Measurements from ENCODE around the gene NKD2.

NKD2 gene

GRCh38 chr5:1068895-1069719, 60.5 kb downstream of the NKD2 start:
- no peak for TF ChIP-seq CTCF (IDR thresholded peaks at IDR 0.05; ENCODE audit: low read depth, low read length, missing control alignments)
- no peak for DNase-seq
- H3K27ac ChIP-seq, result no peak overlapping the region
- no peaks in the 10 kb centered on the region for H3K36me3 ChIP-seq (replicated peaks)
- H3K27me3 ChIP-seq (replicated peaks), result no peaks in the 10 kb centered on the region
- in situ Hi-C loops (cut with HindIII; ENCODE audit: low pct_ligation_motif_present, low sequenced_read_pairs), result no loop called here
- H3K4me3 ChIP-seq (ENCODE audit: low read depth, low read length), result no peak overlapping the region

GRCh38 chr5:1069720-1070088, 61.1 kb downstream of the NKD2 start:
- Histone ChIP-seq H3K27me3 (replicated peaks) (no peaks in the 10 kb centered on the region), H3K36me3 (replicated peaks) (no peaks in the 10 kb centered on the region), H3K27ac (no peak overlapping the region), H3K4me3 (ENCODE audit: low read depth, low read length) (no peak overlapping the region)
- in situ Hi-C loops (cut with HindIII; ENCODE audit: low pct_ligation_motif_present, low sequenced_read_pairs), result no loop called here
- TF ChIP-seq CTCF (IDR thresholded peaks at IDR 0.05; ENCODE audit: low read depth, low read length, missing control alignments), result no peak
- DNase-seq, result no peak

- Histone ChIP-seq H3K4me3 (ENCODE audit: low read depth, low read length) (no peak overlapping the region), H3K27ac (no peak overlapping the region), H3K36me3 (replicated peaks) (no peaks in the 10 kb centered on the region), H3K27me3 (replicated peaks) (no peaks in the 10 kb centered on the region)
- in situ Hi-C loops (cut with HindIII; ENCODE audit: low pct_ligation_motif_present, low sequenced_read_pairs), result no loop called here
- DNase-seq, result no peak
- TF ChIP-seq CTCF (IDR thresholded peaks at IDR 0.05; ENCODE audit: low read depth, low read length, missing control alignments), result no peak
These were observed 64.9 kb downstream of the NKD2 start for GRCh38 chr5:1073239-1074102.

- in situ Hi-C loops (cut with HindIII; ENCODE audit: low pct_ligation_motif_present, low sequenced_read_pairs), result no loop called here
- no peak for TF ChIP-seq CTCF (IDR thresholded peaks at IDR 0.05; ENCODE audit: low read depth, low read length, missing control alignments)
- H3K36me3 ChIP-seq (replicated peaks), result no peaks in the 10 kb centered on the region
- no peak for DNase-seq
- H3K27me3 ChIP-seq (replicated peaks), result no peaks in the 10 kb centered on the region
- H3K27ac ChIP-seq, result no peak overlapping the region
- no peak overlapping the region for H3K4me3 ChIP-seq (ENCODE audit: low read depth, low read length)
These were observed 65.6 kb downstream of the NKD2 start for GRCh38 chr5:1074226-1074625.

- no peaks in the 10 kb centered on the region for H3K36me3 ChIP-seq (replicated peaks)
These were observed 66.4 kb downstream of the NKD2 start for GRCh38 chr5:1074816-1075554.

More at GRCh38 chr5:1074816-1075554, 66.4 kb downstream of the NKD2 start:
- H3K4me3 ChIP-seq (ENCODE audit: low read depth, low read length), result no peak overlapping the region
- no peaks in the 10 kb centered on the region for H3K27me3 ChIP-seq (replicated peaks)
- no peak overlapping the region for H3K27ac ChIP-seq
- in situ Hi-C loops (cut with HindIII; ENCODE audit: low pct_ligation_motif_present, low sequenced_read_pairs), result no loop called here
- no peak for DNase-seq
- no peak for TF ChIP-seq CTCF (IDR thresholded peaks at IDR 0.05; ENCODE audit: low read depth, low read length, missing control alignments)
